GM23338 (cell line): ENCODE data around the gene SCML1.

Source experiments
- EZH2phosphoT487 ChIP-seq: fragments of 200-600 bp; sonication (generic); IDR thresholded peaks from one replicate; pipeline ENCODE4 v1.8.1; 2018; ENCODE audit warnings: antibody characterized with exemption; ENCODE audit not compliant: unreplicated experiment
- POLR2AphosphoS5 ChIP-seq: IDR thresholded peaks from 2 replicates; pipeline ENCODE4 v1.6.1; 2016; ENCODE audit warnings: antibody characterized with exemption, low read depth
- TF ChIP-seq, protein P1 (sequence below), 2 experiments: fragments of 200-600 bp in 1 of 2; sonication (generic) in 1 of 2; conservative IDR thresholded peaks; 2 replicates each; pipeline versions ENCODE4 v1.5.1 to v1.6.1; 2016 to 2017; ENCODE audit warnings: antibody characterized with exemption in 2 of 2, low read depth in 2 of 2, mild to moderate bottlenecking in 2 of 2, moderate library complexity in 1 of 2
- TF ChIP-seq, protein P2 (sequence below): IDR thresholded peaks from one replicate; pipeline ENCODE4 v1.6.1; 2018; ENCODE audit warnings: antibody characterized with exemption; ENCODE audit not compliant: unreplicated experiment
- TF ChIP-seq, protein P3 (sequence below): IDR thresholded peaks from 2 replicates; pipeline ENCODE4 v1.6.1; 2016; ENCODE audit warnings: antibody characterized with exemption

DNA sequence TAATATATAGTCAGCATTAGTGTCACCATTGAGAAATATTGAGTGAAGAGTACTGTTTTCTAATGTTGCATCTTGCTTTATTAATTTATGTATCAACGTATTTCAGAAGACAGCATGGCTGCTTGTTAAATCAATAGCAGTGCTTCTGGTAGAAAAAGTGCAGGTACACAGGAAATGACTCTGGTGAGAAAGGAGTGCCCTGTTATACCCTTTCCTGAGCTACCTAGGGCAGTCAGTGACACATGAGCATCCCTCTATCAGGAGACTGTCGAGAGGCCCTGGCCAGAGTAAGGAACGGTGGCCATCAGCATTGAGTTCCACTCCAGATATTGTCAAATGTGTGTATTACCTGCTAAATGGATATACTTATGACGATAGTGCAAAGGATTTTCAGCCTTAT is 42.1 kb downstream of the SCML1 start:
- TF ChIP-seq, protein P1, sequence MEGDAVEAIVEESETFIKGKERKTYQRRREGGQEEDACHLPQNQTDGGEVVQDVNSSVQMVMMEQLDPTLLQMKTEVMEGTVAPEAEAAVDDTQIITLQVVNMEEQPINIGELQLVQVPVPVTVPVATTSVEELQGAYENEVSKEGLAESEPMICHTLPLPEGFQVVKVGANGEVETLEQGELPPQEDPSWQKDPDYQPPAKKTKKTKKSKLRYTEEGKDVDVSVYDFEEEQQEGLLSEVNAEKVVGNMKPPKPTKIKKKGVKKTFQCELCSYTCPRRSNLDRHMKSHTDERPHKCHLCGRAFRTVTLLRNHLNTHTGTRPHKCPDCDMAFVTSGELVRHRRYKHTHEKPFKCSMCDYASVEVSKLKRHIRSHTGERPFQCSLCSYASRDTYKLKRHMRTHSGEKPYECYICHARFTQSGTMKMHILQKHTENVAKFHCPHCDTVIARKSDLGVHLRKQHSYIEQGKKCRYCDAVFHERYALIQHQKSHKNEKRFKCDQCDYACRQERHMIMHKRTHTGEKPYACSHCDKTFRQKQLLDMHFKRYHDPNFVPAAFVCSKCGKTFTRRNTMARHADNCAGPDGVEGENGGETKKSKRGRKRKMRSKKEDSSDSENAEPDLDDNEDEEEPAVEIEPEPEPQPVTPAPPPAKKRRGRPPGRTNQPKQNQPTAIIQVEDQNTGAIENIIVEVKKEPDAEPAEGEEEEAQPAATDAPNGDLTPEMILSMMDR (conservative IDR thresholded peaks at IDR 0.05; ENCODE audit: low read depth in 2 of 2): no peak
- TF ChIP-seq POLR2AphosphoS5: no peak
- TF ChIP-seq, protein P2, sequence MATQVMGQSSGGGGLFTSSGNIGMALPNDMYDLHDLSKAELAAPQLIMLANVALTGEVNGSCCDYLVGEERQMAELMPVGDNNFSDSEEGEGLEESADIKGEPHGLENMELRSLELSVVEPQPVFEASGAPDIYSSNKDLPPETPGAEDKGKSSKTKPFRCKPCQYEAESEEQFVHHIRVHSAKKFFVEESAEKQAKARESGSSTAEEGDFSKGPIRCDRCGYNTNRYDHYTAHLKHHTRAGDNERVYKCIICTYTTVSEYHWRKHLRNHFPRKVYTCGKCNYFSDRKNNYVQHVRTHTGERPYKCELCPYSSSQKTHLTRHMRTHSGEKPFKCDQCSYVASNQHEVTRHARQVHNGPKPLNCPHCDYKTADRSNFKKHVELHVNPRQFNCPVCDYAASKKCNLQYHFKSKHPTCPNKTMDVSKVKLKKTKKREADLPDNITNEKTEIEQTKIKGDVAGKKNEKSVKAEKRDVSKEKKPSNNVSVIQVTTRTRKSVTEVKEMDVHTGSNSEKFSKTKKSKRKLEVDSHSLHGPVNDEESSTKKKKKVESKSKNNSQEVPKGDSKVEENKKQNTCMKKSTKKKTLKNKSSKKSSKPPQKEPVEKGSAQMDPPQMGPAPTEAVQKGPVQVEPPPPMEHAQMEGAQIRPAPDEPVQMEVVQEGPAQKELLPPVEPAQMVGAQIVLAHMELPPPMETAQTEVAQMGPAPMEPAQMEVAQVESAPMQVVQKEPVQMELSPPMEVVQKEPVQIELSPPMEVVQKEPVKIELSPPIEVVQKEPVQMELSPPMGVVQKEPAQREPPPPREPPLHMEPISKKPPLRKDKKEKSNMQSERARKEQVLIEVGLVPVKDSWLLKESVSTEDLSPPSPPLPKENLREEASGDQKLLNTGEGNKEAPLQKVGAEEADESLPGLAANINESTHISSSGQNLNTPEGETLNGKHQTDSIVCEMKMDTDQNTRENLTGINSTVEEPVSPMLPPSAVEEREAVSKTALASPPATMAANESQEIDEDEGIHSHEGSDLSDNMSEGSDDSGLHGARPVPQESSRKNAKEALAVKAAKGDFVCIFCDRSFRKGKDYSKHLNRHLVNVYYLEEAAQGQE: no peak
- TF ChIP-seq EZH2phosphoT487: no peak
- TF ChIP-seq, protein P3, sequence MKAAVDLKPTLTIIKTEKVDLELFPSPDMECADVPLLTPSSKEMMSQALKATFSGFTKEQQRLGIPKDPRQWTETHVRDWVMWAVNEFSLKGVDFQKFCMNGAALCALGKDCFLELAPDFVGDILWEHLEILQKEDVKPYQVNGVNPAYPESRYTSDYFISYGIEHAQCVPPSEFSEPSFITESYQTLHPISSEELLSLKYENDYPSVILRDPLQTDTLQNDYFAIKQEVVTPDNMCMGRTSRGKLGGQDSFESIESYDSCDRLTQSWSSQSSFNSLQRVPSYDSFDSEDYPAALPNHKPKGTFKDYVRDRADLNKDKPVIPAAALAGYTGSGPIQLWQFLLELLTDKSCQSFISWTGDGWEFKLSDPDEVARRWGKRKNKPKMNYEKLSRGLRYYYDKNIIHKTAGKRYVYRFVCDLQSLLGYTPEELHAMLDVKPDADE: no peak
